Raji (cell line): ENCODE data around the gene TSHZ2.

Experiments used
- POLR2A ChIP-seq: IDR thresholded peaks from 2 replicates; pipeline ENCODE4 v1.6.1; 2011; ENCODE audit warnings: low read depth, low read length, control low read depth; ENCODE audit not compliant: insufficient read depth

The TSHZ2 gene

DNA sequence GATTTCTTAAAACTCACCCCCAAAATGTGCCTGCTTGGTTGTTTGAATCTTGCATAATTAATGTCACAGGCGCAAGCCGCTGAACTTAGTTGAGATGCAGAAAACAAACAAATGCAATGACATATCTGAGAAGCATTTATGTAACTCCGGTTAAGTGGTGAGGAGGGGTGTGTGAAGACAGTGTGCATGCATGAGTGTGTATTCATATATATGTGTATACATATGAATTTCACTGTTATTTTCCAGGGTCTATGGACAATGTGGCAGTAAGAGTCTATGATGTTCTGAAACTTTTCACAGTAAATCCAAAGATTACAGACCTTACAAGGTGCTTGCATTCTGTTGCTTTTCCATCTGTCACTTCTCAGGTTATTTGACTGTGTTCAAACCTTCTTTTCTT lies 518.5 kb downstream of the TSHZ2 start:
- TF ChIP-seq POLR2A = no peak

GRCh38 chr20:53491462-53491861 lies 519.3 kb downstream of the TSHZ2 start:
- TF ChIP-seq POLR2A = no peak

- no peak for TF ChIP-seq POLR2A
Observed at GRCh38 chr20:53492212-53492611, 520.1 kb downstream of the TSHZ2 start.

DNA sequence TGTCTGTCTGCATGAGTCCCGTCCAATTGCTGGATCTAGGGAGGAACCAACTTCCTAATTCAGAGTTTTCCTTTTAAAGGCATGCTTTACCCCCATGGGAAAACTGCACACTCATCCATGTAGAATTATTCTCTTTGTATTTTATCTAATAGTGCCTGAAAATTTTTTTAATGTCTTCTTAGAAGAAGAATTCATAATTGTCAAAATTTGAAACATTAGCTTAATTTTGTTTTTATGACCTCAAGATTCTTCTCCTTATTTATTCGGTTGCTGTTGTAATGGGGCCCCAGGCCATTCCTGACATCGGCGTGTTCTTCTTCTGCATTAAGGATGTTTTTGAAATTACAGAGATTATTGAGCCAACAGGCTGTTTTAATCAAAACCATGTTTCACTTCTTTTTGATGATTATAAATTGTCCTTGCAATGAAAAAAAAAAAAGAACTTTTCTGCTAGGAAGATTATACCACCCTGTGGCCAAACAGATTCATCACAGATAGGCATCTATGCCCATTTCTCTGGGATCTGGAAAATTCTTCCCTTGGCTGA lies 521.2 kb downstream of the TSHZ2 start:
- TF ChIP-seq POLR2A = no peak

DNA sequence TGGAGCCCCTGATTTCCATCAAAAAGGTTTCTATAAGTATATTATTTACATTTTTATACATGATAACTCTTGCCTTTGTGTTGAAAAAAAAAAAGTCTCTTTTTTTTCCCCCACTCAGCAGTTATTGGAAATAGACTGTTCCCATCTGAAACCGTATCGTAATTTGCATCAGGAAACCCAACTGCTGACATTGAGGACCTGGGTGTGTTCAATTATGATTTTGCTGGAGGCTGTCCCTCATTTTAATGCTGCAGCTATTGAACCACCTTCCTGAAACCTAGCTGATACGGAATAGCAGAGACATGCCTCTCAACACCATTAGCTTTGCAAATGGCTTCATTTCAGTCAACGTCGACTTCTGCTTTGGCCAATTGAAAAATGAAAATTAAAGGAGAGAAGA lies 522.6 kb downstream of the TSHZ2 start:
- TF ChIP-seq POLR2A = no peak

GRCh38 chr20:53495398-53496092 lies 523.4 kb downstream of the TSHZ2 start:
- TF ChIP-seq POLR2A = no peak

DNA sequence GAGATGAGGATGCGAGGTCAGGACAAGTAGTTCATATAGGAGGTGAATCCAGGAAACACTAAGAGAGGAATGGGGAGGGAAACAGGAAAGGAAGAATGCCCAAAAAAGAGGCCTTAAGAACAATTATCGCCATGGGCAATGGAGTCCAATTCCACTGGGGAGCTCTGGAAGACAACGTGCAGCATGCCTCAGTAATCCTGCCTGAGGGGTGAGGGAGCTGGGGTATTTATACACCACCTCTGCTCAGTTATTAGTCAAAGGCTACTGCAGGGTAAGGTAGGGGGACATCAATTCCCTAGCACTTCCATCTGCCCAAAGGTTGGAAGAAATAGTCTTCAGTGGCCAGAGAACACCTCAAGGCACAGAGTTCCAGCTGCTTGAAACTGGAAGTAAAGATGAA lies 525.1 kb downstream of the TSHZ2 start:
- TF ChIP-seq POLR2A = no peak

- TF ChIP-seq POLR2A = no peak
Observed at GRCh38 chr20:53498341-53498740, 526.2 kb downstream of the TSHZ2 start.

DNA sequence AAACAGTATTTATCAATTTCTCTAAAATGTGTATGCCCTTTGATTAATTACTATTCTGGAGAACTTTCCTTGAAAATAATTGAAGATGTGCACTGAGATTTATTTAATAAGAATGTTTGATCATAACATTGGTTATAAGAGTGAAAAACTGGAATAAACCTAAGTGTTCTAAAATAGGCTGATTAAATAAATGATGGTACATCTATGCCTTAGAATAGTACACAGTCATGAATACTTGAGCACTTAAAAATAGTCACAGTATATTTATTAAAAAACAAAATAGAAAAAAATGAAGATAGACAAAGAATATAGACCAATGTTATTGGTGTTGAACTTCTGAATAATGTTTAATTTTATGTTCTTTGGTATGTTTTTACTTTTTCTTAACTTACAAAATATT lies 528.5 kb downstream of the TSHZ2 start:
- TF ChIP-seq POLR2A = no peak

DNA sequence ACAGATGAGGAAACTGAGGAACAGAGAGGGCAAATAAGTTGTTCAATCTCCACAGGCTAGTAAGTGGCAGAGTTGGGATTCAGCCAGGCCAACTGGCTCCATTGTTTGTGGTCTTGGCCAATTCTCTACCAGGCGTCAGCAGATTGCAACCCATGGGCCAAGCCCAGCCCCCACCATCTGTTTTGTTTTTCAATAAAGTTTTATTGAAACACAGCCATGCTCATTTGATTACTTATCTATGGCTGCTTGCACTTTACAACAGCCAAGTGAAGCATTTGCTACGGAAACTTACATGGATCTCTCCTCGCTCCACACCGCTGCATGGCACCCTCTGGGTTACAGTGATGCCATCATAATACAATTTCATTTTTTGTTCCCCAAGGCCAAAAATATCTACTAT lies 530.7 kb downstream of the TSHZ2 start:
- no peak for TF ChIP-seq POLR2A

- TF ChIP-seq POLR2A = no peak
Observed at GRCh38 chr20:53503517-53503919, 531.4 kb downstream of the TSHZ2 start.

- TF ChIP-seq POLR2A = no peak
Observed at GRCh38 chr20:53510262-53510661, 538.1 kb downstream of the TSHZ2 start.

GRCh38 chr20:53510704-53511103 lies 538.5 kb downstream of the TSHZ2 start:
- no peak for TF ChIP-seq POLR2A

DNA sequence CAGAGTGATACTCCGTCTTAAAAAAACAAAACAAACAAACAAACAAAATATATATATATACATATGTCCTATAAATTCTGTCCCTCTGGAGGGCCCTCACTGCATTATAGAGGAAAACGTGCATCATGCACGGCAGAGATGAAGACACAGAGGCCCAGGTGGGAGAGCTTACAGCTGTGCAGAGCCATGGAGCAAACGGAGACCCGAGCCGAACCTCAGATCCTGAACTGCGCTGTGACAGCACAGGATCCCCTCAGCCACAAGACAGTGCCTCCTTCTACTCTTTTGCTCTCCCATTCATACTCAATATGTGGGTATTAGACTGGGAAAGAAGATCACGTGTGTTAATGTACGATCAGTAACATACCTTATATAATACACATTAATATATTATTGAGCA lies 539.9 kb downstream of the TSHZ2 start:
- no peak for TF ChIP-seq POLR2A

GRCh38 chr20:53513168-53513488 lies 541.0 kb downstream of the TSHZ2 start:
- no peak for TF ChIP-seq POLR2A

DNA sequence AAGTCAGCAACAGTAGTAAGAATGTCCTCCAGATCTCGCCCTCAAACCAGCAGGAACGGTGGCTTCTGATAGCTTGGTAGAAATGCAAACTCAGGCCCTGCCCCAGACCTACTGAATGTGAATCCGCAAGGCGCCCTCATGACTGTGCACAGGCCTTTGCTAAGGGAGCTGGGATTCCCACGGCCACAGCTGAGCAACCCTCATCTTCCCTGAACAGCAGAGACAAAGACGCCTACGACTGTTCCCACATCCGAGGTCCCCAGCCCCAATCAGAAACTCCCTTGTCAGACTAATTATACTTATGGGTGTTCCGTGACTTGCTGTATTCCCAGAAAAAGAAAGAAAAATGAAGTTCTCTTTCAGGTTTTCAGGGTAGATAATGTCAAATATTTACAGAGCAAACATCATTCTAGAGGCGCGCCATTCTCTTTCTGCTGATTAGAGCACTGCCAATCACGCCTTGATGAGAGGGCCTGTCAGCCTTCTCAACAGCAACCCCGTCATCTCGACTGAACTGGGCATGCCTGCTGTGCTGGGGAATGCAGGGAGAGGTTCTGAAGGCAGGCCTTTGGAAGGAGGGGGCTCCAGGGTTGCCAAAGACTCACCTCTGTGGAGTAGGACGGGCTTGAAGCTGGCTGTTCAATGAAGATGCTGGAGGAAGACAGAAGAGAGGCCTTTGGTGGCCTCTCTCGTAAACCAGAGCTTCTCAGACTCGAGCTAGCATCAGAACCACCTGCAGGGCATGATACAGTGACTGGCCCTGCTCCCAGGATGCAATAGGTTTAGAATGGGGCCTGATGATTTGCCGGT lies 541.5 kb downstream of the TSHZ2 start:
- TF ChIP-seq POLR2A = no peak

DNA sequence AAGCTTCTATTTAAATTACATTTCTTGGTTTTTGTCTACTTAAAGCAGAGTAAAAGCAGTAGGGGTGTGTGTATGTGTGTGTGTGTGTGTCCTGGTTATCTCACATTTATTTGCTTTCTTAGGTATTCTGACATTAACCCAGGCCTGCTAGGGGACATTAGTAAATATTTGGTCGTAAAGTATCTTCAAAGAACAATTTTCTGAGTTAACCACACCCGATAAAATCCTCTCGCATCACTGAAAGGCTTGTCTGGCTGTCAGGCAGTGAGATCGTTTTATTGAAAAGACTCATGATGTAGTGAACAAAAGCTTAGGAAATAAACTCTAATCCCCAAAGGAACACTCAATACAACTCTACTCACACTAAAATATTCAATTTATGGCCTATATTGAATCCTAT lies 543.6 kb downstream of the TSHZ2 start:
- no peak for TF ChIP-seq POLR2A

DNA sequence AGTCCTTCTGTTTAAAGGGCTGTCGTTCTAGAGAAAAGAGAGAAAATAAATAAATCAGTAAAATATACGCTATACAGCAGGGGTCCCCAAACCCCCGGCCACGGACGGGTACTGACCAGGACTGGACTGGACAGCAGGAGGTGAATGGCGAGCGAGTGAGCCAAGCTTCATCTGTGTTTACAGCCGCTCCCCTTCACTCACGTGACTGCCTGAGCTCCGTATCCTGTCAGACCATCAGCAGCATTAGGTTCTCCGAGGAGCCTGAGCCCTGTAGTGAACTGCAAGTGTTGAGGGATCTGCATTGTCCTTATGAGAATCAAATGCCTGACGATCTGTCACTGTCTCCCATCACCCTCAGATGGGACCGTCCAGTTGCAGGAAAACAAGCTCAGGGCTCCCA lies 545.0 kb downstream of the TSHZ2 start:
- no peak for TF ChIP-seq POLR2A
